GM12872 (cell line): Measurements from ENCODE around the gene CCNDBP1.

Source experiments
- CTCF ChIP-seq: IDR thresholded peaks from 3 replicates; pipeline ENCODE4 v1.5.1; 2011; ENCODE audit warnings: low read depth, mild to moderate bottlenecking, low read length, moderate library complexity; ENCODE audit not compliant: insufficient read depth

The CCNDBP1 gene

GRCh38 chr15:43185157-43186002 is at the start of gene CCNDBP1:
Gene CCNDBP1 (plus strand): TSS chr15:43185403. CDS start chr15:43185499, 96 bp downstream.
- peak; percentile 61 for TF ChIP-seq CTCF

GRCh38 chr15:43143203-43143941 is 41.8 kb upstream of the CCNDBP1 start:
- TF ChIP-seq CTCF, result peak; percentile 30; the same call in 2 of the 3 replicates

GRCh38 chr15:43144512-43144911 is 40.7 kb upstream of the CCNDBP1 start:
- no peak for TF ChIP-seq CTCF

- no peak for TF ChIP-seq CTCF
Measured at GRCh38 chr15:43146184-43146583, 39.0 kb upstream of the CCNDBP1 start.

GRCh38 chr15:43150191-43150929 is 34.8 kb upstream of the CCNDBP1 start:
- TF ChIP-seq CTCF, result no peak

- no peak for TF ChIP-seq CTCF
Measured at GRCh38 chr15:43151688-43152087, 33.5 kb upstream of the CCNDBP1 start.

GRCh38 chr15:43153269-43153668 is 31.9 kb upstream of the CCNDBP1 start:
- no peak for TF ChIP-seq CTCF
